Renal cortex interstitium (tissue), 11 donors: Measurements from ENCODE around the gene AKT1S1. TPM values are rescaled to one million over a fixed set of nuclear protein-coding genes. Genes with fewer than 3 reads are reported as not detected.

Experiments used
- DNase-seq, 11 donors: peaks; one replicate each; pipeline ENCODE4 v3.0.0-alpha.2; 2013; ENCODE audit warnings: low read depth in 9 of 11, low spot score in 4 of 11; ENCODE audit errors: extremely low read depth in 1 of 11
- polyA plus RNA-seq, 3 donors: library from polyadenylated mRNA; unstranded; fragments of 120-200 nt; gene quantifications; one replicate each; pipeline ENCODE4 v1.2.1, GENCODE V29; 2013; ENCODE audit not compliant: insufficient read length in 3 of 3

Gene AKT1S1
- polyA plus RNA-seq, 3 donors: 23.9 to 40.5 (median 38.1) TPM

DNA sequence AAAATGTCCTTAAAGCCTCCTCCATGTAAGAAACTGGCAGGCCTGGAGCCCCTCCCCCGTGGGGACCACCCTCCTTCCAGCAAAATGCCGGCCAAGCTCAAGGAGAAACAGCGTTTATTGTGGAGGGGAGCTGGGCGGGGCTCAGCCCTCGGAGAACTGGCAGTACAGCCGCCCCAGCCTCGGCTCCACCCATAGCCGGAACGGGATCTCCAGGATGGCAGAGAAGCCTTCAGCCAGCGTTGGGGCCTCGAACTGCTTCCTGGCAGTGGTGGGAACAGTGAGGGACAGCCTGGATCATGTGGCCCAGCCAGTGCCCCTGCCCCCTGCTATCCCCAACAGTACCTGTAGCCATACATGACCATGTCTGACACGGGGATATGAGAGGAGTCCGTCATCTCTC is 16.0 kb downstream of the AKT1S1 start:
- no peak for DNase-seq

DNA sequence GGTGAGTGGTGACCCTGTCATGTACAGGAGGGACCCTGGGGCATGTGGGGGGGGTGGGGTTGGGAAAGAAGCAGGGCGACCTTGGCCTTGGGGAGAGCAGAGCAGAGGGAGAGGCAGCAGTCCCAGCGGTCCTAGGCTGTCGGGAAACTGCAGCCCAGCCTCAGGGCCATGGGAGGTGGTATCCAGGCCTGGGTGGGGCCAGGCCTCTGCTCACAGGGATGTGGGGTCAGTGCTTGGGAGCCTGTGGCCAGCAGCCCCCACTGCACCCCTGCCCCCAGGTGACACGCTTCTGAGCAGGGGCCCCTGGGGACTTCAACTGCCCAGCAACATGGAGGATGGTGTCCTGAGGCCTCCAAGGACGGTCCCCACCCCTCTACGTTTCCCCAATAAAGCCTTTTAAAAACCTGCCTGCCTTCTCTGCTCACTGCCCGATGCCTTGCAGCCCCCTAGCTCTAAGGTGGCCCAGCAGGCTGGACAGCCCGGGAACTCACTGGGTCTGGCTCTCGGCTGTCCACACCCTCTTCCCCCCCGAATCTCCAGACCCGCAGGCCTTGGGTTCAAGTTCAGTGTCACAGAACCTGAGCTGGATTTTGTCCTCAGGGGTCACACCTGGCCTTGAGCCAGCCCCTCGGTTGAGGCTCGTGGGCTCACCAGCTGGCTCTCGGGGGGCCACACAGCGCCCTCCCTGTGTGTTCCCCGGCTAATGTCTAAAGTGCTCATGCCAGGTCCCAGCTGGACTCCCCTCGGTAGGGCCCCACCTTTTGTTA is 16.6 kb downstream of the AKT1S1 start:
- DNase-seq: no peak

DNA sequence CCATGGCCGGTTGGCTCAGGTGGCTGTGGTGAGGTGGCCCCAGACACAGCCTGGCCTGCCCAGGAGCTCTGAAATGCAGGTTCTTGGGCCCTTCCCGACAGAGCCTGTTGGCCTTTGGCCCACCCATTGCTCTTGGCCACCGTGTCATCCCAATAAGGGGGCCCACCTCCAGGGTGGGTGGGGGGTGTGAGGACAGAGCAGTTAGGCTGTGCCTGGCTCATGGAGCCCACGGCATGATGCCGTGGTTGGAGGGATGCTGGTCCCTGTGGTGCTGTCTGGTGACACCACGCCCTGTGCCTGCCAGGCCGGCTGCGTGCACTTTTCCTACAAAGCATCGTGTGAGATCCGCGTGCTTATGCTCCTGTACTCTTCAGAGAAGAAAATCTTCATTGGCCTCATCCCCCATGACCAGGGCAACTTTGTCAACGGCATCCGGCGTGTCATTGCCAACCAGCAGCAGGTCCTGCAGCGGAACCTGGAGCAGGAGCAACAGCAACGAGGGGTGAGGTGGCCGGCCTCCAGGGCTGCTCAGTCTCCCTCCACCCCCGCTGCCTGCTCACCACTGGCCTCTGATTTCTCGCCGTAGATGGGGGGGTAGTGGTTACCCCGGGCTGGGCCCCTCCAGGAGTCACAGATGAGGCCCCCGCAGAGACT is 17.3 kb downstream of the AKT1S1 start:
- DNase-seq: no peak

DNA sequence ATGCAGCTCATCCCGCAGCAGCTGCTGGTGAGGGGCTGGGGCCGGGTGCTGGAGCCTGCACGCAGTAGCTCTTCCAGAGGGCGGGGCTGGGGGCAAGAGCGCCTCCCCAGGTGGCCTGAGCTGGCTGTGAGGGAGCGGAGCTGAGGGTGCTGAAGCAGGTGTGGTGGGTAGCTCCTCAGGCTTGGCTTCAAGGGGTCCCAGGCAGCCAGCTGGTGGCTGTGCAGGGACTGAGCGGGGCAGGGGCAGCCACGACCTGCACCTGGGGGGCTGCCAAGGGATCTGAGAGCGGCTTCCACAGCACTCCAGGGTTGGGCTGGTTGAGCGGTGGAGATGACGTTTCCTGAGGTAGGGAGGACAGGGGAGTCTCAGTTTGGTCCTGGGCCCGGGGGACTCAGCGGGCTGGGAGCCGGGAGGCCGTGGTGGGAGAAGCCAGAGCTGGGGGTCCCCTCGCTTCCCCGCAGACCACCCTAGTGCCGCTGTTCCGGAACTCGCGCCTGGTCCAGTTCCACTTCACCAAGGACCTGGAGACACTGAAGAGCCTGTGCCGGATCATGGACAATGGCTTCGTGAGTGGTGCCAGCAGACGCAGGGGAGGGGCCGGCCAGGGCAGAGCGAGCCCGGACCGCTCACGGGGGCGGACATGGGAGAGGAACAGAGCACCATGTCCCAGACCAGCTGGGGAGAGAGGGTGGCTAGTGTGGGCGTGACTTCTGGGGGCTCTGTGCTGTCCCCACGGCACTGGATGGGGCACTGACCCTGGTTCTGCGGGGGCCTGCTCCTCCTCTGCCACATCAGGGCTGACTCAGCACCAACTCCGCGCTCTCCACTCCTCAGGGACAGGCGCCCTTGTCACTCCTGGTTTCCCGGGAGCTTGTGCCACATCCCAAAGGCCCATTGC is 18.8 kb downstream of the AKT1S1 start:
- DNase-seq: no peak

DNA sequence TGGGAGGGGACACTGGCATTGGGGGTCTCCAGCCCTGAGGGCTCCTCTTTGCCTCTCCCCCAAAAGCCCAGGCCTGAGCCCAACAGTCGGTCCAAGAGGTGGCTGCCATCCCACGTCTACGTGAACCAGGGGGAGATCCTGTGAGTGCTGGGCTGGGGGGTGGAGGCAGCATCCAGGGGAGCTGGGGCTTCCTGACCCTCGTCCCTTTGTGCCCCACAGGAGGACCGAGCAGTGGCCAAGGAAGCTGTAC is 19.4 kb downstream of the AKT1S1 start:
- no peak for DNase-seq

DNA sequence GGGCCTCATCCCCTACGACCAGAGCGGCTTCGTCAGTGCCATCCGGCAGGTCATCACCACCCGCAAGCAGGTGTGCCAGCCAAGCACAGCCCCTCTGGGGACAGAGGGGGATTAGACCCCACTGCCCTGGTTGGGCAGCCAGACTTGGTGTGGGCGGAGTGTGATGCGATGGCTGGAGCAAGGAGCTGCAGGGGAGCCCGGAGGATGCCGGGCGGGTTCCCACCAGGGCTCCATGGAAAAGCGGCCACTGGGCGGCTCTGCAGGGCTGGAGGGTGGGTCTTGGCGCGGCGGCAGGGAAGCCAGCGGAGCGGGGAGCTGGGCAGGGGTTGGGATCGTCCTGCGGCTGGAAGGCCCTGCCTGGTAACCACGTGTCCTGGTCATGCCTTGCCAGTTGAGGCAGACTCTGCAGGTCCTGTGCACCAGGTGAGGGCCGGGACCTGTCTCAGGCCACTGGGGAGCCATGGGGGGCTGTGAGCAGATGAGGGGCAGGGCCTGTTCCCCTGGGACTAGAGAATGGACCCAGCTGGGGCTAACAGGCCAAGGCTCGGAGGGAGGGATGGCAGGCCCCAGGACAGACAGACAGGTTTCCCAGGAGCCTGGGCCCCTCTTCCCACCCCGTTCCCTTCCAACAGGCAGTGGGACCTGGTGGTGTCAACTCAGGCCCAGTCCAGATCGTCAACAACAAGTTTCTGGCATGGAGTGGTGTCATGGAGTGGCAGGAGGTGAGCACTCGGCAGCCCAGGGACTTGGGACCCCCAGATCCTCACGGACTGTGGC is 19.9 kb downstream of the AKT1S1 start:
- no peak for DNase-seq

DNA sequence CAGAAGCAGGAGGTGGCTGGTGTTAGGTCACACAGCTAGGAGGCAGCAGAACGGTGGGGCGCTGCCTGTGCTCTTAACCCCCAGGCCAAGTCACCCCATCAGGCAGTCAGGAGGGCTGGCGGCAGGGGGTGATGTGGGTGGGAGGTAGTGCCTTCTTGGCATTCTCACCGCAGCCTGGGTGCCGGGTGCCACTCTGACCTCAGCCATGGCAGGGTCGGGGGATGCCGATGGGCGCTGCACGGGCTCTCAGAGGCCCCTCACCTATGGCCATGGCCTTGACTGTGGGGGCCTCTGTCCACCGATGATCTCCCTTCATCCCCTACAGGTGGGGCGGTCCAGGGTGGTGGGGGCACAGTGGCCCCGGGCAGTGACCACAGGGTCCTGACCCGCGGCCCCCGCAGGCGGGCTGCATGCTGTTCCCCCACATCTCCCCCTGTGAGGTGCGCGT is 20.6 kb downstream of the AKT1S1 start:
- DNase-seq: no peak

DNA sequence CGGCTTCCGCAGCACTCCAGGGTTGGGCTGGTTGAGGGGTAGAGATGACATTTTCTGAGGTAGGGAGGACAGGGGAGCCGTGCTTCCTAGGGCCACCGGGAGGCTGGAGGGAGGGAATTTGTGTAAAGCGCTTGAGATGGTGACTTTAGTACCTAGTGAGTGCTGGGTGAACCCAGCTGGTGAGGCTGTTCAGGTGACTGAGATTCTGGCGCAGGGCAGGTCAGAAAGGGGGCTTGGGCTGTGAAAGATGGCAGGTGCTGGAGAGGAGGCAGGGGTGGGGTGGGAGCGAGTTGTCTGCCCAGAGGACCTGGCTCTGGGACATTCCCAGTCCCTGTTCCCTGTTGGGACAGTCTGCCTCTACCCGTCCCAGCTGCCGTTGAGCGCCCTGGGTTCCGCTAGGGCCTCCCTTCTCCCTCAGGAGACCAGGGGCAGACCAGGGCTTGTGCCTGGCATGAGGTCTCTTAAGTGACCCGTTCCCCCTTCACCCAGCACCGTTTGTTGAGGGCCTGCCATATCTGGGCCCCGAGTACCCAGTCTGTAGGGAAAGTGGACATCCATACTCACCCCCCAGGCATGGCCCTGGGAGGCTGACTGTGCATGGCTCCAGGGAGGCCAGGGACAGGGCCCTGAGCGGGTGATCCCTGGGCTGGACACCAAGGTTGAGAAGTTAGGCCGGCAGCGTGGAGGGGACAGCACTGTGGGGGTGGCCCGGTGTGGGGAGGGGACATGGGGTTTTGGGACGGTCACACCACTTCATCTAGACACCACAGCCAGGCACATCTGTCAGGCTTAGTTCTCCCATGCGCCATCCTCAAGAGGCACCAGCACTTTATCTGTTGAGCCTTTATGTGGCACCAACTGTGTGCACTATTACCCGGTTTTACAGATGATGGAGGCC is 21.2 kb downstream of the AKT1S1 start:
- no peak for DNase-seq

DNA sequence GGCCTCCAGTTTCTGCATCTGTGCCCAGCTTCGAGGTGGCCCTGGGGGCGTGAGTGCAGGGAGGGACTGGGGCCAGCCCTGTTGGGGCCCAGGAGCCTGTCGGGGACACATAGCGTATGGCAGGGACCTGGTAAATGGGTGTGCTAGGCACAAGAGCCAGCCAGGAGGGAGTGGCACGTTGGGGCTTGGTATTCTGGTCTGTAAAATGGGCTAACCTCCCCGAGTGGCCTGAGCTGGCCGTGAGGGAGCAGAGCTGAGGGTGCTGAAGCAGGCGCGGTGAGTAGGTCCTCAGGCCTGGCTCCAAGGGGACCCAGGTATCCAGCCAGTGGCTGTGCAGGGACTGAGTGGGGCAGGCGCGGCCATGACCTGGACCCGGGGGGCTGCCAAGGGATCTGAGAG is 21.9 kb downstream of the AKT1S1 start:
- no peak for DNase-seq

DNA sequence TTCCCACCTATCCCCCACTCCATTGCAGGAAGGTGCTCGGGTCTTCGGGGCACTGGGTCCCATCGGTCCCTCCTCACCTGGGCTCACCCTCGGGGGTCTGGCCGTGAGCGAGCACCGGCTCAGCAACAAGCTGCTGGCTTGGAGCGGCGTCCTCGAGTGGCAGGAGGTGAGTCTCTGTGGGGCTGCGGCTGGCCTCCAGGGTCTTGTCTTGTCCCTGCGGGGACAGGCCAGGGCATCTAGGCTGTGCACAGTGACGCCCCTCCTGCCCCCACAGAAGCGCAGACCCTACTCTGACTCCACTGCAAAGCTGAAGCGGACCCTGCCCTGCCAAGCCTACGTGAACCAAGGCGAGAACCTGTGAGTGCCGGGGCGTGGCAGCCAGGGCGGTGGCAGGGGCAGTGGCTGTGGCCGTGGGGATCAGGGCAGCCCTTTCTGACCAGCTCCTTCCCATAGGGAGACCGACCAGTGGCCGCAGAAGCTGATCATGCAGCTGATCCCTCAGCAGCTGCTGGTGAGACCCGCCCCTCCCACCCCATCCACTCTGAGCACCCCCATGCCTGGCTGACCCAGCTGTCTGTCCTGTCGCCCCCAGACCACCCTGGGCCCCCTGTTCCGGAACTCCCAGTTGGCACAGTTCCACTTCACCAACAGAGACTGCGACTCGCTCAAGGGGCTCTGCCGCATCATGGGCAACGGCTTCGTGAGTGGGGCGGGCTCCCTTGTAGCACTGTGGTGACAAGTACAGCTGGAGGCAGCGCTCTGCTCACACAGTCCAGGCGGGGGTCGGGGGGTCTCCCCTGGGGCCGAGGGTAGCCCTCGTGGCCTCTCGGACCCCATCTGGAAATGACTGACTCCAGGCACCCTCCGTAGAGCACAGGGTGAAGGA is 22.5 kb downstream of the AKT1S1 start:
- DNase-seq: no peak

DNA sequence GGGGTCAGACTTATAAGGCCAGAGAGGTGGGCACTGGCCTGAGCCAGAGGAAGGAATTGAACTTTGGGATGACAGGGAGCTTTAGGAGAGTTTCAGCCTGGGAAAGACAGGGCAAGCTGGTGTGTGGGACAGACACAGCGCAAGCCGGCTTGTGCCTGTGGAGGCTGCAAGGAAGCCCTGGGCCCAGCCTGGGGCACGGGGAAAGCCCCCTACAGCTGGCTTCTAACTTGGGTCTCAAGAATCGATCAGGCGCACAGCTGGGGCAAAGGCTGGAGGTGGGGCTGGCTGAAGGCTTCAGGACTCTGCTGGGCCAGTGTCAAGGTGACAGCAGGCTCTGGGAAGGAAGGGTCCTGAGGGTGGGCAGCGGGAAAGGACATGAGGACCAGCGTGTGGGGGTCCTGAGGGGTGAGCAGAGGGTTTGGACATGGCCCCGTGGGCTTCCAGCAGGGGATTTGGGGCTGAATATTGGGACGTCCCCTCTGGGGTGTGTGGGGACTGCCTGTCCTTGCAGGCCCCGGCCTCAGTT is 23.2 kb downstream of the AKT1S1 start:
- no peak for DNase-seq

DNA sequence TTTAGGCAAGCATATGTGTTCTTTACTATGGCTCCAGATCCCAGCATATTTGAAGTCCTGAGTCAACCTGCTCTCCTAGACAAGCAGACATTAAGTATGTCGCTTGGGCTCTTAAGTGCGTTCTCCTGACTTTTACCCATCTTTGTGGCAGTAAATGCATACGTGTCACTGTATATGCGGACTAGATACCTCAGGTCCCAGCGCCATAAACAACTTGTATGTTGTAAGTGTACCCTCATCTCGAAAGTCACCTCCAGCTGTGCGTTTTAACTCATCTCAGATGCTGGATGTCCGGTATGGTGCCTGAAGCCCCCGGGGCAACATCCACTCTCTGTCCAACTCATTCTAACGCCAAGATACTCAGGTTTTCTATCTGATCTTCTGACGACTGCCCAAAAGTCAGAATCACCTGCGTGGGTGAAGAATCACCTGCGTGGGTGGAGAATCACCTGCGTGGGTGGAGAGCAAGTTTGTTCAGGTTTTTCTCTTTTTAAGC is 24.5 kb downstream of the AKT1S1 start:
- DNase-seq: no peak

DNA sequence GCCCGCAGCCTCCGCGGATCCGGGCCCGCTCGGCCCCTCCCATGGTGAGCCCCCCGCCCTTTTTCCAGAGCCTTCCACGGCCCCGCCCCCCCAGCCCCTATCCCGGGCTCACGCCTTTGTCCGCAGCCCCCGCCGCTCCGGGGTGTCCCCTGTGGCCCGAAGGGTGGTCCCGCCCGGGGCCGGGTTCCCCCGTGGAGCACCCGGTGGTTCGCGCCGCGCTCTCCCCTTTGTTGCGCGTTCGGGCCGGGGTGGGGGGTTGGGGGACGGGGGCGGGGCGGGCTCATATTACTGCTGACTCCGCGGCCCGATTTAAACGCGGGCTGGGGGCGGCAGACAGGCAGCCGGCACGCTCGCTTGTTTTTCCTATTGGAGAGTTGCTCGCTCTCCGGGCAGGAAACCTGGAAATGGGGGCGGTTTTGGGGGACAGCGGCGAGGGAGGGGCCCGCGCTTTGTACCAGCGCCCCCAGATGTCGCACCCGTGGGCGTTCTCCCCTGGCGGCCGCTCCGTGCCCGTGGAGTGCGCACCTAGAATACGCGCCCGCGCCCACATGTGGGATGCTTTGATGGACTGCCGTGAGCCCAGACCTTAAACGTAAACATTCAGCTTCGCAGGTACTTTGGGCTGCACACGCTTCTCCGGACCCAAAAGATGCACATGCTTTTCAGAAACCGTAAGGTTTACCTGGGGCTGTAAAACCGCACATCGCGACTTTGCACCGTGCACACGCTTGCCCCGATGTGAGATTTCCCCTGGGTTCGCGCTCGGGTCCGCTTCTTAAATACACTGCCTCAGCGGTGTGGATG is 25.5 kb downstream of the AKT1S1 start:
- no peak for DNase-seq

DNA sequence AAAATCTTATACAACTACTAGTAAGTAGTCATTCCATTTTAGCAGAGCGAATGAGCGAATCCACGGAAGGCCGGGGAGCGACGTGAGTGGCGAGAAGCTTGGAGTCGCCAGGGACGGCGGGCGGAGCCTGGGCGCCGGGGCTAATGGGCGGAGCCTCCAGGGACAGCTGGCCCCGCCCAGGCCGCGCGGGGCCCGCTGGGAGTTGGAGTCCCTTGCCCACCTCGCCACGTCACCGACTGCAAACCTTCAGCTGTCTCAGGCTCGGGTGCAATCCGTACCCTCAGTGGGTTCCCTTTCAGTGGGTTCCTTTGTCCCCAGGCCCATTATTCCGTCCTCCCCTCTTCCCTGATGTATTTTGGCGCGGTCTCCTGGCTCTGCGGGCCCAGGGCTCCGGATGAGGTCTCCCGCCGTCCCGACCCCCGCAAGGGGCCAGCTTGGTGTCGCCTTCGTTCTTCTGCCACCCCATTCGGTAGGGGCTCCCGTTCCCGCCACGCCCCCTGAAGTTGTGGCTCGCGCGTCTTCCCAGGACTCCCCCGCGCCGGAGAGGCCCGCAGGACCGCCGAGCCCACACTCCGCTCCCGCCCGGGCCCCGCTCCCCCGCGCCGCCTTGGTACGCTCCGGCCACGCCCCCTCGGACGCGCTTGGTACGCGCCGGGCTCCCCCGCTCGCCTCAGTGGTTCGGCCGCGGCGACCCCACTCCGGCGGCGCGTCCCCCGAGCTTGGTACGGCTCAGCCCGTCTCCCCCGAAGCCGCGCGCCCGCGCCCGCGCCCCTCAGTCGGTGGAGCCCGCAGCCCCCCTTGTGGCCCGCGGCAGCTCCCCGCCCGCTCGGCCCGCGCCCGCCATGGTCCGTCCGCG is 26.4 kb downstream of the AKT1S1 start, which contains the start of gene PTOV1:
Gene PTOV1, plus strand, starts transcription at position 673 of the 856 bp plus-strand sequence.
- peak; percentile 74 to 90 (median 86) for DNase-seq

DNA sequence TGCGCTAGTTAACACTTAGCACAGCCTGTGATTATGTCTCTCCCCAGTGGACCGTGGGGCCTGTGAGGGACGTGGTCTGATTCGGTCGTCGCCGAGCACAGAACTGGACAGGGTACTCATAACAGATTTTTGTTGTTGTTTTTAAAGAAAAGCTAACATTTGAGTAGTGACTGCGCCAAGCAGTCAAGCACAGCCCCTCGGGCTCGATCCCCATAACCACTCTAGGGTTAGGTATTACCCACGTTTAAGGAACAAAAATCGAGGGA is 27.0 kb downstream of the AKT1S1 start:
- DNase-seq: no peak
